HFF-Myc (cell line): Measurements from ENCODE around the gene MAP7.
"Not testable (repeated sequence)": the region's sequence is repeated elsewhere in the genome, so short reads cannot be mapped to it uniquely, and the experiment has no call there.

Source experiments
- DNase-seq: peaks from one replicate; pipeline ENCODE4 v3.0.0-alpha.2; 2011; ENCODE audit warnings: low read depth; ENCODE audit errors: extremely low read depth
- H3K4me3 ChIP-seq: replicated peaks from 2 replicates; pipeline ENCODE4 v1.5.1; 2011; ENCODE audit warnings: low read depth, mild to moderate bottlenecking, control low read depth, low read length
- CTCF ChIP-seq: IDR thresholded peaks from 2 replicates; pipeline ENCODE4 v1.5.1; 2012; ENCODE audit warnings: mild to moderate bottlenecking, low read depth, low read length, control low read depth; ENCODE audit errors: missing control alignments

The MAP7 gene

GRCh38 chr6:136446145-136446544 is 104.1 kb downstream of the MAP7 start:
- TF ChIP-seq CTCF, result no peak
- no peak for DNase-seq
- H3K4me3 ChIP-seq, result no peak overlapping the region

- DNase-seq, result no peak
- no peak for TF ChIP-seq CTCF
- H3K4me3 ChIP-seq, result no peak overlapping the region
Measured at GRCh38 chr6:136445063-136445462, 105.2 kb downstream of the MAP7 start.

- no peak overlapping the region for H3K4me3 ChIP-seq
- TF ChIP-seq CTCF, result no peak
- no peak for DNase-seq
Measured at GRCh38 chr6:136440203-136440602, 110.0 kb downstream of the MAP7 start.

- no peak for TF ChIP-seq CTCF
- no peak for DNase-seq
- H3K4me3 ChIP-seq, result no peak overlapping the region
Measured at GRCh38 chr6:136439514-136440190, 110.6 kb downstream of the MAP7 start.

- no peak for TF ChIP-seq CTCF
- no peak overlapping the region for H3K4me3 ChIP-seq
- no peak for DNase-seq
Measured at GRCh38 chr6:136438441-136438840, 111.8 kb downstream of the MAP7 start.

GRCh38 chr6:136437246-136437645 is 113.0 kb downstream of the MAP7 start:
- DNase-seq, result no peak
- no peak overlapping the region for H3K4me3 ChIP-seq
- no peak for TF ChIP-seq CTCF

- no peak for TF ChIP-seq CTCF
- no peak overlapping the region for H3K4me3 ChIP-seq
- DNase-seq, result no peak
Measured at GRCh38 chr6:136435101-136435500, 115.1 kb downstream of the MAP7 start.

- not testable (repeated sequence) for DNase-seq, H3K4me3 ChIP-seq
Measured at GRCh38 chr6:136431306-136431705, 118.9 kb downstream of the MAP7 start.
